SK-N-SH (cell line): ENCODE data around the gene COBL. TPM values are rescaled to one million over a fixed set of nuclear protein-coding genes. Genes with fewer than 3 reads are reported as not detected.

ENCODE experiments used
- CTCF ChIA-PET: fragments of 300-600, 350-600 bp; formaldehyde crosslinking; extraction: SDS; loops from one replicate; lab custom pipeline; 2021; lab: Yijun Ruan, JAX
- POLR2A ChIA-PET: fragments of 350-600 bp; sonication (Branson Sonifier 250); formaldehyde crosslinking; extraction: SDS; loops from one replicate; lab custom pipeline; 2020; ENCODE audit warnings: antibody characterized with exemption, inconsistent platforms; lab: Yijun Ruan, JAX
- DNase-seq: peaks from one replicate; pipeline ENCODE4 v3.0.0; 2012
- H2AFZ ChIP-seq: fragments of 200-600 bp; sonication (generic); 2 replicates; pipeline ENCODE4 v1.8.1; 2016; ENCODE audit warnings: antibody characterized with exemption, mild to moderate bottlenecking, low read depth
- H3F3A ChIP-seq: fragments of 200-600 bp; sonication (generic); replicated peaks from 2 replicates; pipeline ENCODE3; 2016; ENCODE audit warnings: antibody characterized with exemption, mild to moderate bottlenecking; ENCODE audit not compliant: insufficient read depth
- H3K27ac ChIP-seq, 2 experiments: fragments of 200-500 bp in 1 of 2; fragments of 200-600 bp in 1 of 2; sonication (Bioruptor generic) in 1 of 2; sonication (generic), shearing (Covaris generic) in 1 of 2; 2 replicates each; pipeline versions ENCODE4 v1.5.1 to v1.6.1; 2014 to 2016; ENCODE audit warnings: low read depth in 2 of 2, inconsistent platforms in 1 of 2, low read length in 1 of 2, mild to moderate bottlenecking in 1 of 2, mixed read lengths in 1 of 2
- H3K27me3 ChIP-seq: fragments of 200-600 bp; sonication (generic), shearing (Covaris generic); 2 replicates; pipeline ENCODE4 v1.6.1; 2016; ENCODE audit warnings: mixed run types; ENCODE audit not compliant: insufficient read depth
- H3K36me3 ChIP-seq, 2 experiments: fragments of 200-500 bp in 1 of 2; fragments of 200-600 bp in 1 of 2; sonication (Bioruptor generic) in 1 of 2; sonication (generic) in 1 of 2; replicated peaks in 1 of 2; 2 replicates each; pipeline versions ENCODE3 to v1.5.1; 2014 to 2016; ENCODE audit warnings: low read length in 1 of 2, mild to moderate bottlenecking in 1 of 2; ENCODE audit not compliant: insufficient read depth in 2 of 2, control insufficient read depth in 1 of 2
- H3K4me1 ChIP-seq, 2 experiments: fragments of 200-500 bp in 1 of 2; fragments of 200-600 bp in 1 of 2; sonication (Bioruptor generic) in 1 of 2; sonication (generic), shearing (Covaris generic) in 1 of 2; 2 replicates each; pipeline versions ENCODE4 v1.5.1 to v1.6.1; 2014 to 2016; ENCODE audit warnings: low read depth in 1 of 2, low read length in 1 of 2, mixed run types in 1 of 2; ENCODE audit not compliant: insufficient read depth in 2 of 2, control insufficient read depth in 1 of 2
- H3K4me2 ChIP-seq: fragments of 200-600 bp; sonication (generic), shearing (Covaris generic); 2 replicates; pipeline ENCODE4 v1.6.1; 2017; ENCODE audit warnings: mixed run types
- H3K4me3 ChIP-seq, 2 experiments: fragments of 200-500 bp in 1 of 2; fragments of 200-600 bp in 1 of 2; sonication (Bioruptor generic) in 1 of 2; sonication (generic), shearing (Covaris generic) in 1 of 2; 2 replicates each; pipeline versions ENCODE4 v1.5.1 to v1.8.1; 2014 to 2016; ENCODE audit warnings: low read depth in 2 of 2, inconsistent platforms in 1 of 2, low read length in 1 of 2, mild to moderate bottlenecking in 1 of 2, mixed read lengths in 1 of 2, moderate library complexity in 1 of 2
- H3K79me2 ChIP-seq: fragments of 200-600 bp; sonication (generic); 2 replicates; pipeline ENCODE4 v1.8.1; 2017; ENCODE audit warnings: mild to moderate bottlenecking; ENCODE audit not compliant: insufficient read depth
- H3K9ac ChIP-seq: fragments of 200-600 bp; sonication (generic); 2 replicates; pipeline ENCODE4 v1.6.1; 2017; ENCODE audit warnings: mixed run types
- H3K9me2 ChIP-seq: fragments of 200-600 bp; sonication (generic); 2 replicates; pipeline ENCODE4 v1.6.1; 2017; ENCODE audit warnings: mixed run types
- H3K9me3 ChIP-seq: fragments of 200-600 bp; sonication (generic); 2 replicates; pipeline ENCODE4 v1.6.1; 2017; ENCODE audit warnings: mixed run types, mild to moderate bottlenecking, moderate library complexity
- H4K20me1 ChIP-seq: fragments of 200-600 bp; sonication (generic); 2 replicates; pipeline ENCODE4 v1.6.1; 2017; ENCODE audit warnings: mild to moderate bottlenecking, mixed run types; ENCODE audit not compliant: insufficient read depth
- CHD2 ChIP-seq: fragments of 150-350 bp; IDR thresholded peaks from 2 replicates; pipeline ENCODE4 v1.6.1; 2018; ENCODE audit warnings: low read length; ENCODE audit not compliant: partially characterized antibody
- EP300 ChIP-seq, 2 experiments: IDR thresholded peaks; 2 replicates each; pipeline versions ENCODE4 v1.4.0 to v1.6.1; 2012; ENCODE audit warnings: borderline replicate concordance in 1 of 2, low read depth in 1 of 2, low read length in 1 of 2
- FOSL2 ChIP-seq: IDR thresholded peaks from 2 replicates; pipeline ENCODE4 v1.4.0; 2012; ENCODE audit warnings: low read depth, mild to moderate bottlenecking, moderate library complexity, borderline replicate concordance
- FOXJ3 ChIP-seq: sonication (generic); formaldehyde crosslinking; IDR thresholded peaks from 2 replicates; pipeline ENCODE4 v1.5.1; 2020; ENCODE audit warnings: mild to moderate bottlenecking, missing genetic modification reagents
- FOXM1 ChIP-seq: IDR thresholded peaks from 2 replicates; pipeline ENCODE4 v1.4.0; 2012; ENCODE audit warnings: low read depth, mild to moderate bottlenecking
- GABPA ChIP-seq: IDR thresholded peaks from 2 replicates; pipeline ENCODE4 v1.4.0; 2012; ENCODE audit warnings: low read depth, mild to moderate bottlenecking
- GATA2 ChIP-seq: sonication (generic); formaldehyde crosslinking; IDR thresholded peaks from 2 replicates; pipeline ENCODE4 v1.5.0; 2020; ENCODE audit warnings: mild to moderate bottlenecking, missing genetic modification reagents
- JUND ChIP-seq: IDR thresholded peaks from 2 replicates; pipeline ENCODE4 v1.4.0; 2012
- PBX3 ChIP-seq: IDR thresholded peaks from 2 replicates; pipeline ENCODE4; 2012
- RAD21 ChIP-seq: IDR thresholded peaks from 2 replicates; pipeline ENCODE4 v1.6.1; 2012; ENCODE audit warnings: mild to moderate bottlenecking, low read length
- RXRA ChIP-seq: IDR thresholded peaks from 2 replicates; pipeline ENCODE4 v1.4.0; 2012; ENCODE audit warnings: low read depth, mild to moderate bottlenecking, borderline replicate concordance
- SMC3 ChIP-seq: IDR thresholded peaks from 2 replicates; pipeline ENCODE4 v1.6.1; 2012; ENCODE audit warnings: low read depth, low read length, improper control_type of control experiment
- TAF1 ChIP-seq: IDR thresholded peaks from 2 replicates; pipeline ENCODE4 v1.6.1; 2012; ENCODE audit warnings: low read depth, mild to moderate bottlenecking, low read length, moderate library complexity, borderline replicate concordance
- TCF12 ChIP-seq: IDR thresholded peaks from 2 replicates; pipeline ENCODE4 v1.4.0; 2012
- USF2 ChIP-seq: fragments of 150-350 bp; IDR thresholded peaks from 2 replicates; pipeline ENCODE4 v1.6.1; 2017; ENCODE audit warnings: antibody characterized with exemption, low read length, low read depth, borderline replicate concordance
- YY1 ChIP-seq: IDR thresholded peaks from 2 replicates; pipeline ENCODE4 v1.4.0; 2012; ENCODE audit warnings: low read depth, mild to moderate bottlenecking
- WGBS: methylation state at CpG from one replicate; pipeline ENCODE4 v1.1.6; 2017; ENCODE audit warnings: low lambda C conversion rate; 5-methylcytosine and 5-hydroxymethylcytosine counted together
- polyA plus RNA-seq, 3 experiments: library from polyadenylated mRNA; depleted of rRNA; stranded (reverse); fragments of >200 nt; gene quantifications; 2 replicates each; pipeline ENCODE4 v1.2.3, GENCODE V29; 2012

Gene COBL
- polyA plus RNA-seq, 1 of the 3 experiments (the other 2 are of a cell fraction) = under 0.01 TPM

- Histone ChIP-seq H3K36me3 (no peaks in the 10 kb centered on the region), H3K9ac (no peak overlapping the region), H3K4me3 (no peak overlapping the region), H3K4me2 (no peak overlapping the region), H3F3A (no peaks in the 10 kb centered on the region), H2AFZ (no peak overlapping the region), H3K27ac (no peak overlapping the region), H3K9me2 (no peaks in the 10 kb centered on the region), H4K20me1 (no peaks in the 10 kb centered on the region), H3K27me3 (peaks cover 49% of the 10 kb centered on the region), H3K79me2 (no peaks in the 10 kb centered on the region), H3K4me1 (no peaks in the 10 kb centered on the region; a peak in 1 of 4 replicates), H3K9me3 (no peaks in the 10 kb centered on the region)
- no peak for TF ChIP-seq GATA2 (CRISPR knock-in tag)
- TF ChIP-seq RAD21 = no peak
- no peak for TF ChIP-seq TAF1
- TF ChIP-seq EP300 (IDR thresholded peaks at IDR 0.05; ENCODE audit: borderline replicate concordance in 1 of 2, low read depth in 1 of 2, low read length in 1 of 2) = no peak
- no peak for TF ChIP-seq TCF12
- TF ChIP-seq FOSL2 = no peak
- no peak for TF ChIP-seq CHD2
- CTCF ChIA-PET = interaction anchor here (1.6 kb wide), 1 partner anchor 14 kb away, joined by 3 read pairs; no protein-coding TSS in a partner anchor
- WGBS = 11% methylated on average over 6 of the region's 6 CpGs
- POLR2A ChIA-PET = no interaction called here
- DNase-seq = no peak
Observed at GRCh38 chr7:51065766-51066165, 250.8 kb downstream of the COBL start.

- Histone ChIP-seq H3K36me3 (no peaks in the 10 kb centered on the region), H3F3A (no peaks in the 10 kb centered on the region)
- no peak for TF ChIP-seq GATA2 (CRISPR knock-in tag)
- TF ChIP-seq CHD2 = no peak
- no peak for TF ChIP-seq PBX3
- TF ChIP-seq SMC3 = no peak
- TF ChIP-seq FOXM1 = no peak
- no peak for TF ChIP-seq JUND
- no peak for TF ChIP-seq FOXJ3
- no peak for TF ChIP-seq GABPA
- no peak for TF ChIP-seq YY1
- TF ChIP-seq USF2 = no peak
- no peak for TF ChIP-seq RXRA
- no peak for TF ChIP-seq FOSL2
- TF ChIP-seq, all 33 proteins: peak for 0
- no peak overlapping the region for H3K9ac ChIP-seq
- H3K9me3 ChIP-seq = no peaks in the 10 kb centered on the region
- POLR2A ChIA-PET = no interaction called here
- H4K20me1 ChIP-seq = no peaks in the 10 kb centered on the region
- no peak overlapping the region for H3K4me3 ChIP-seq
- no peaks in the 10 kb centered on the region for H3K79me2 ChIP-seq
- no peaks in the 10 kb centered on the region for H3K9me2 ChIP-seq
- CTCF ChIA-PET = interaction anchor here (0.5 to 1.6 kb wide), 2 partner anchors 13 to 1495 kb away, joined by 3 read pairs; no protein-coding TSS in a partner anchor
- H3K27me3 ChIP-seq = peaks cover 60% of the 10 kb centered on the region
- no peak for DNase-seq
- no peak overlapping the region for H3K4me2 ChIP-seq
- WGBS = 33% methylated on average over 3 of the region's 3 CpGs
- no peak overlapping the region for H2AFZ ChIP-seq
- no peaks in the 10 kb centered on the region; a peak in 1 of 4 replicates for H3K4me1 ChIP-seq
- H3K27ac ChIP-seq = no peak overlapping the region
Observed at GRCh38 chr7:51064688-51065087, 251.9 kb downstream of the COBL start.
